Activated naive CD4-positive, alpha-beta T cell treated with anti-CD3 and anti-CD28 coated beads, Interleukin-2, amount 50 U/mL, for 72 hours (primary cell): ENCODE data around the gene AQP9. TPM values are rescaled to one million over a fixed set of nuclear protein-coding genes. Genes with fewer than 3 reads are reported as not detected.

ENCODE experiments used
- ATAC-seq, 2 donors: fragments of 150-1000 bp; cut with Tn5 transposase; 2 replicates each; pipeline ENCODE4 v1.10.0; 2021; ENCODE audit warnings: mild to moderate bottlenecking in 2 of 2, moderate library complexity in 2 of 2
- DNase-seq, 2 donors: peaks; one replicate each; pipeline ENCODE4 v3.0.0; 2021 to 2022; ENCODE audit warnings: low spot score in 2 of 2
- H3K27ac Mint-ChIP-seq, 2 donors: one replicate each; pipeline ENCODE4 v1.8.0; 2022; ENCODE audit warnings: mild to moderate bottlenecking in 2 of 2, mixed read lengths in 2 of 2
- H3K36me3 Mint-ChIP-seq, 2 donors: one replicate each; pipeline ENCODE4 v1.8.0; 2022; ENCODE audit warnings: mixed read lengths in 2 of 2
- H3K9me3 Mint-ChIP-seq, 2 donors: one replicate each; pipeline ENCODE4 v1.8.0; 2022; ENCODE audit warnings: mixed read lengths in 2 of 2
- total RNA-seq, 2 donors: library from RNA; stranded (reverse); gene quantifications; one replicate each; pipeline ENCODE4 v1.2.3, GENCODE V29; 2022

Gene AQP9
- total RNA-seq, 2 donors from 2014 or later: not detected

GRCh38 chr15:58135511-58136174 lies 2.5 kb upstream of the AQP9 start:
- Mint-ChIP-seq H3K36me3 (no peaks in the 10 kb centered on the region), H3K27ac (no peak overlapping the region), H3K9me3 (no peaks in the 10 kb centered on the region)
- DNase-seq: no peak
- ATAC-seq: peak in 1 of 2 donors; percentile 40

- ATAC-seq (no peak), DNase-seq (no peak)
- no peaks in the 10 kb centered on the region for H3K9me3 Mint-ChIP-seq
- H3K36me3 Mint-ChIP-seq: no peaks in the 10 kb centered on the region
- no peak overlapping the region for H3K27ac Mint-ChIP-seq
These were observed 1.4 kb upstream of the AQP9 start for GRCh38 chr15:58136731-58137130.

DNA sequence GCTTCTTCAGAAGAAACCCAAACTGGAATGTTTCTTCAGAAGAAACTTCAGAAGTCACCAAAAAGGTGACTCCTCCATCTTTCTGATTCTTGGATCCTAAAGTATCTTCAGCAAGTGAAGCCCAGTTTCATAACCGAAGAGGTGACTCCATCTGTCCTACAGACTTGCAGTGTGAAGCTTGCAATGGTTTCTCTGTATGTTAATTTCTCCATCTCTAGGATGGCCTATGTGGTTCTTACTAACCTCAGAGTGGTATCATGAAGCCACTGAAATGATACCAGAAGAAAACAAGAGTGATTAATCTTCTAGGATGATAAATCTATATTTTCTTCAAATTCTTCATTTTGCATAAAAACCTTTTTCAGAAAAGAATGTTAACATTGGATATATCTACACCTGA lies 495 bp upstream of the AQP9 start:
- peak in 1 of 2 donors; percentile 47 for ATAC-seq
- no peak for DNase-seq
- no peak overlapping the region for H3K27ac Mint-ChIP-seq
- no peaks in the 10 kb centered on the region for H3K36me3 Mint-ChIP-seq
- no peaks in the 10 kb centered on the region for H3K9me3 Mint-ChIP-seq

GRCh38 chr15:58139276-58139988 lies 1.3 kb downstream of the AQP9 start:
- Mint-ChIP-seq H3K36me3 (no peaks in the 10 kb centered on the region), H3K27ac (no peak overlapping the region), H3K9me3 (no peaks in the 10 kb centered on the region)
- DNase-seq (no peak), ATAC-seq (no peak)

- Mint-ChIP-seq H3K9me3 (no peaks in the 10 kb centered on the region), H3K36me3 (no peaks in the 10 kb centered on the region), H3K27ac (no peak overlapping the region)
- ATAC-seq (no peak), DNase-seq (no peak)
These were observed 1.9 kb downstream of the AQP9 start for GRCh38 chr15:58139989-58140522.

DNA sequence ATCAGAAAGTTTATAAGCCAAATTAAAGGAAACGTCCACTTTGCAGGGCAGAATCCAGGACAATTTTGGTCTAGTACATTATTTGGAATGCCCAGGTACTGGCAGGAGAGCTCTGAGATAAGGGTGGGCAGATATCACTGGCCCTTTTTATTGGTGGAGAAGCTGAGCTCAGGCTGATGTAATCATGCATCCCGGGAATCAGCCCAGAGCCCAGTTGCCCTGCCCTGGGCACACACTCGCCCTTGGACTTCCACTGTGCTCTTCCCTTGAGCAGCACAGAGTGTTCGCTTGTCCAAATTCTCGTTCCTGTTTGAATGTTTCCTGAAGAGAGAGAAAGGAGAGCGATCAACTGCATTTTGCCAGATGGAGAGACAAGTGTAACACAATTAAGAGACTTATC lies 3.7 kb downstream of the AQP9 start:
- H3K9me3 Mint-ChIP-seq: no peaks in the 10 kb centered on the region
- no peaks in the 10 kb centered on the region for H3K36me3 Mint-ChIP-seq
- no peak overlapping the region for H3K27ac Mint-ChIP-seq
- DNase-seq (no peak), ATAC-seq (no peak)

GRCh38 chr15:58142827-58143461 lies 4.8 kb downstream of the AQP9 start:
- no peaks in the 10 kb centered on the region for H3K36me3 Mint-ChIP-seq
- ATAC-seq: no peak
- no peaks in the 10 kb centered on the region for H3K9me3 Mint-ChIP-seq
- DNase-seq: no peak
- no peak overlapping the region for H3K27ac Mint-ChIP-seq

- Mint-ChIP-seq H3K9me3 (no peaks in the 10 kb centered on the region), H3K36me3 (no peaks in the 10 kb centered on the region), H3K27ac (no peak overlapping the region)
- DNase-seq (no peak), ATAC-seq (no peak)
These were observed 7.4 kb downstream of the AQP9 start for GRCh38 chr15:58145606-58146005.

DNA sequence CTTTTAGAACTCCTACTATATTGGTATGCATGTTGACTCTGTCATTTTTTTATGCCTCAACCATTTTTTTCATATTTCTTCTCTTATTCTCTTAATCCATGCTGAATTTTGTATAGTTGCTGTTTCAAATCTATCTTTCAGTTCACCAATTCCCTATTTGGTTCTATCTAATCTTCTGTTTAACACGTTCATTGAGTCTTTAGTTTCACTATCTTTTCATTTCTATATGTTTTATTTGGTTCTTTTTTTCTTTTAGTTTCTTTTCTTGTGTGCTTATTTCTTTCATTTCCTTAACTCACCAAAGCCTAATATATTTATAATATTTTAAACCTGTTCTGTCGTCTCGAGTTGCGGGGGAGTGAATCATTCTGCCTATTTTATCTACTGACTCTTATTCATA lies 8.0 kb downstream of the AQP9 start:
- Mint-ChIP-seq H3K27ac (no peak overlapping the region), H3K36me3 (no peaks in the 10 kb centered on the region), H3K9me3 (no peaks in the 10 kb centered on the region)
- ATAC-seq (no peak), DNase-seq (no peak)

DNA sequence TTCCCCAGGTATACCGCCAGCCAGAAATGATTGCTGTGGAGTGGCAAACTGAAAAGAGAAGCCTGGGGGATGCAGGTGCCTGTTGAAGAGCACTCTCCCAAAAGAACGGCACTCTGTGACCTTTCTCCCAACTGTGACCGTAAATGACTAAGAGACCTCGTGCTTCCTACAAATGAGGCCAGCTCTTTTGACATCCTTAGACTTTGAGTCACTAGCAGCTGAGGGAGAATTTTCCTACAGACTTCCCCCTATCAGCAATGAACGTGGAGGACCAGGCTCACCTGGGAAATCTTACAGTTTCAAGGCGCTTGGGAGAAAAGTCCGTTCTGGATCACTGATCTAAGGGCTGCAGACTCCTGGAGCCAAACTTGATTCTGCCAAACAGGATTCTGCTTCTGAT lies 8.6 kb downstream of the AQP9 start:
- no peak overlapping the region for H3K27ac Mint-ChIP-seq
- H3K36me3 Mint-ChIP-seq: no peaks in the 10 kb centered on the region
- no peak for DNase-seq
- H3K9me3 Mint-ChIP-seq: no peaks in the 10 kb centered on the region
- no peak for ATAC-seq

DNA sequence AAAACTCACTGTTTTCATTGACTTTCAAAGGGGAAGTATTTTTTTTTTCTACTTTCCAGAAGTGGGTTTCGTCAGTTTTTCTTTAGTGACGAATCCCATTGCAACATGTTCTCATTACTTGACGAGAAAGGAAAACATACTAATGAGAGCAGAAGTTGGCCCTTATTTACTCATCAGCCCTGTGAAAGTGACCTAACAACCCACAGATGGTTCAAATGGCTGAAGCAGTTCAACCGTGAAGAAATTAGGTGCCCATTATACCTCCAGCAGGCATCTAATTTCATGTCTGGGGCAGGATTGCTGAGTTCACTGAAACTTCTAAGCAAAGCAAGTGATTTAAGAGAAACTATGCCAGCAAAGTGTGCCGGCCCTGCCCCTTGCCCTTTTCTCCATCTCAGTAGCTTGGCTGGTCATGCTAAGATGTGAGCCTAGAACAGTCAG lies 9.0 kb downstream of the AQP9 start:
- no peak overlapping the region for H3K27ac Mint-ChIP-seq
- DNase-seq: no peak
- H3K36me3 Mint-ChIP-seq: no peaks in the 10 kb centered on the region
- ATAC-seq: no peak
- no peaks in the 10 kb centered on the region for H3K9me3 Mint-ChIP-seq

DNA sequence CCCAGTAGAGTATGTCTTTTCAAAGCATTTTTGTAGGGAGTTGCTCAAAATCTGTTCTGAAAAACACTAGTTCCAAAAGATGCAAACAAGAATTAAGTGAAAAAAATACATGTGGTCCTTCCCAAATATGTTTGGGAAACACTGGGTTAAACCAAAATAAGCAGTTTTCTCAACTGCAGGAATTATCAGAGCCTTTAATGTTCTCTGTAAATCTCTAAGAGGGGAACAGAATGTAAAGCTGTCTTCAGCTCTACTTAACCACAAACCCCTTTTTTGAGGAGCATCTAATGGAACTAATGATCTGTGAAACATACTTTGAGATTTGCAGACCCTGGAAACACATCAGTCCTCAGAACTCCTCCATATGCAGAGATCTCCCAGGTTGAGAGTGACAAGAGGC lies 9.9 kb downstream of the AQP9 start:
- H3K9me3 Mint-ChIP-seq: no peaks in the 10 kb centered on the region

GRCh38 chr15:58148633-58149445 lies 10.7 kb downstream of the AQP9 start:
- DNase-seq: no peak
- no peak overlapping the region for H3K27ac Mint-ChIP-seq
- H3K9me3 Mint-ChIP-seq: no peaks in the 10 kb centered on the region
- ATAC-seq: no peak
- no peaks in the 10 kb centered on the region for H3K36me3 Mint-ChIP-seq

More for the DNA sequence above, 9.9 kb downstream of the AQP9 start:
- no peak for ATAC-seq
- no peaks in the 10 kb centered on the region for H3K36me3 Mint-ChIP-seq
- no peak for DNase-seq
- no peak overlapping the region for H3K27ac Mint-ChIP-seq

GRCh38 chr15:58154769-58155168 lies 16.6 kb downstream of the AQP9 start:
- Mint-ChIP-seq H3K9me3 (no peaks in the 10 kb centered on the region), H3K27ac (no peak overlapping the region), H3K36me3 (no peaks in the 10 kb centered on the region)
- ATAC-seq: no peak
- DNase-seq: no peak

- Mint-ChIP-seq H3K36me3 (no peaks in the 10 kb centered on the region), H3K9me3 (no peaks in the 10 kb centered on the region), H3K27ac (no peak overlapping the region)
- DNase-seq: no peak
- no peak for ATAC-seq
These were observed 21.7 kb downstream of the AQP9 start for GRCh38 chr15:58159827-58160386.

- Mint-ChIP-seq H3K27ac (no peak overlapping the region), H3K9me3 (no peaks in the 10 kb centered on the region), H3K36me3 (no peaks in the 10 kb centered on the region)
- DNase-seq: no peak
- no peak for ATAC-seq
These were observed 23.3 kb downstream of the AQP9 start for GRCh38 chr15:58161436-58161930.
